ENCODE measurements around the gene LRRC3C. TPM values are rescaled to one million over a fixed set of nuclear protein-coding genes. Genes with fewer than 3 reads are reported as not detected.

LRRC3C gene
- total RNA-seq, 1 experiment from 2014 or later, result not detected

DNA sequence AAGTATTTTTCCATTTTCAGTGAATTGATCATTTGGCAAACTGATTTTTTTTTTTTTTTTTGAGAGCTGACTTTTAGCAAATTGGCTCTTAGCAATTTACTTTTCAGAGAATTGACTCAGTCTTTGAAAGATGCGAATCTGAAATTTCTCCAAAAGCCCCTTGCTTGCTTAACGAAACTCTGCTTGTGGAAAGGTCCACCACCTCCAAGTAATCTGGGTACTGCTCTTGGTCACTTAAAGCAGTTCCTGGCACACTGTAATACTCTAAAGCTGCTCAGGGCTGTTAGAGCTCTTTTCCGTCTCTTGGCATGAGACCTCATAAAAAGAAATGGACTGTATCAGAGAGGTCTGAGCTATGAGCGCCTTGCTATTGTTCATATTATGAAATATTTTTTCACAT lies 12.0 kb upstream of the LRRC3C start:
- peaks cover 24% of the 10 kb centered on the region for H3K36me3 Mint-ChIP-seq (ENCODE audit: insufficient read depth, unreplicated experiment)
- intact Hi-C loops (cut with micrococcal nuclease; ENCODE audit: unreplicated experiment), result no loop called here
- DNase-seq, result peak; percentile 62
- peaks cover 24% of the 10 kb centered on the region for H3K4me1 Mint-ChIP-seq (ENCODE audit: low read depth, unreplicated experiment)
- no peaks in the 10 kb centered on the region for H3K9me3 Mint-ChIP-seq (ENCODE audit: low read depth, unreplicated experiment)
- no peak overlapping the region for H3K4me3 Mint-ChIP-seq (ENCODE audit: low read depth, unreplicated experiment)
- CTCF ChIA-PET, result interaction anchor here (0.5 to 109.6 kb wide), 51 partner anchors 0 to 845 kb away, joined by 3 to 8195 read pairs (median 6); partner anchors contain the start of genes CSF3, ERBB2, GRB7 and GSDMA
- BruUV-seq (replicated peaks), result no TSS peak
- TF ChIP-seq, protein P1, sequence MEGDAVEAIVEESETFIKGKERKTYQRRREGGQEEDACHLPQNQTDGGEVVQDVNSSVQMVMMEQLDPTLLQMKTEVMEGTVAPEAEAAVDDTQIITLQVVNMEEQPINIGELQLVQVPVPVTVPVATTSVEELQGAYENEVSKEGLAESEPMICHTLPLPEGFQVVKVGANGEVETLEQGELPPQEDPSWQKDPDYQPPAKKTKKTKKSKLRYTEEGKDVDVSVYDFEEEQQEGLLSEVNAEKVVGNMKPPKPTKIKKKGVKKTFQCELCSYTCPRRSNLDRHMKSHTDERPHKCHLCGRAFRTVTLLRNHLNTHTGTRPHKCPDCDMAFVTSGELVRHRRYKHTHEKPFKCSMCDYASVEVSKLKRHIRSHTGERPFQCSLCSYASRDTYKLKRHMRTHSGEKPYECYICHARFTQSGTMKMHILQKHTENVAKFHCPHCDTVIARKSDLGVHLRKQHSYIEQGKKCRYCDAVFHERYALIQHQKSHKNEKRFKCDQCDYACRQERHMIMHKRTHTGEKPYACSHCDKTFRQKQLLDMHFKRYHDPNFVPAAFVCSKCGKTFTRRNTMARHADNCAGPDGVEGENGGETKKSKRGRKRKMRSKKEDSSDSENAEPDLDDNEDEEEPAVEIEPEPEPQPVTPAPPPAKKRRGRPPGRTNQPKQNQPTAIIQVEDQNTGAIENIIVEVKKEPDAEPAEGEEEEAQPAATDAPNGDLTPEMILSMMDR (IDR thresholded peaks at IDR 0.05; ENCODE audit: unreplicated experiment), result no peak
- no peaks in the 10 kb centered on the region for H3K27me3 Mint-ChIP-seq (ENCODE audit: unreplicated experiment)
- no peak overlapping the region for H3K27ac Mint-ChIP-seq (ENCODE audit: unreplicated experiment)

DNA sequence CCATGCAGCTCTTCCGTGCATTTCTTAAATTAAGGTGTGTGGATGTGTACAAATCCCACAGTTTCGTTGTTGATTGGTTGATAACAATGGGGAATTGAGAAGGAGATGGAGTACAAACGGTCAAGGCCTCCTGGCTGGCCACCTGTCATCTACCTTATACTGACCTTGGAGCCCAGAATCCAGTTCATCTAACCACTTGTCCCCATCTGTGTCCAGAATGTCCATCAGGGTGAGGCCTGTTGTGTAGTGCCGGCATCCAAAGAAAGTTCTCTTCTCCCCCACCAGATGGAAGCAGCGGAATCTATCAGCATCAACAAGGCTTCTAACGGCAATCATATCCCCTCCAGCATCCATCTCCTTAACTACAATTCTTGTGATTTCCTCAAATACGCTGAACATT lies 10.6 kb upstream of the LRRC3C start:
- no TSS peak for BruUV-seq (replicated peaks)
- no peaks in the 10 kb centered on the region for H3K27me3 Mint-ChIP-seq (ENCODE audit: unreplicated experiment)
- CTCF ChIA-PET, result interaction anchor here (0.6 to 109.6 kb wide), 38 partner anchors 1 to 606 kb away, joined by 3 to 8195 read pairs (median 10); partner anchors contain the start of genes CSF3, ERBB2, GRB7 and GSDMA
- no peaks in the 10 kb centered on the region for H3K9me3 Mint-ChIP-seq (ENCODE audit: low read depth, unreplicated experiment)
- no peak overlapping the region for H3K27ac Mint-ChIP-seq (ENCODE audit: unreplicated experiment)
- peaks cover 24% of the 10 kb centered on the region for H3K4me1 Mint-ChIP-seq (ENCODE audit: low read depth, unreplicated experiment)
- peaks cover 38% of the 10 kb centered on the region for H3K36me3 Mint-ChIP-seq (ENCODE audit: insufficient read depth, unreplicated experiment)
- peak; percentile 94 for DNase-seq
- TF ChIP-seq, protein P1 (IDR thresholded peaks at IDR 0.05; ENCODE audit: unreplicated experiment), result no peak
- no peak overlapping the region for H3K4me3 Mint-ChIP-seq (ENCODE audit: low read depth, unreplicated experiment)
- intact Hi-C loops (cut with micrococcal nuclease; ENCODE audit: unreplicated experiment), result loop anchor here (1.0 kb wide), 7 partner anchors 18 to 147 kb away; partner anchors contain the start of gene PSMD3

DNA sequence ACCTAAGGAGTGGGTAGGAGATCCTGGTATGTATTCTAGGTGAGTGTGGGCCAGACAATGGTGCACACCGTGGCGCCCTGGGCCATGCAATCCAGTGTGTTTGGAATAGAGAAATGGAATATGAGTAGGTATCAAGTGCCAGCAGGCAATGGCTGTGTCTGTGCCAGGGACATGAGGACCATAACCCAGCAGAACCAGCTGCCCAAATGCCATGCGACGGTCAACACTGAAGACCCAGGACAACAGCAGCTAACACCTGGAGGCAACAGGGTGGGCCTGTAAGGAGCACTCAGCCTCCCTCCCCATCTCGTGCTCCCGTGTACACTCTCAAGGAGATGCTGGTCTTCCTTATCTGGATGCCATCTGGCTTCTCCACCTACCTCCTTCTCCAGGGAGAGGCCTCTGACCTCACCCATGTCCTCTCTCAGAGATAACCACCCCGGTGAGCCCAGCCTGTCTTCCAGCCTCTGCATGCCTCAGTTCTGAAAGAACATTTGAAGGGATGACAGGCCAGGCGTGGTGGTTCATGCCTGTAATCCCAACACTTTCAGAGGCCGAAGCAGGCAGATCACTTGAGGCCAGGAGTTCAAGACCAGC lies 8.3 kb upstream of the LRRC3C start:
- intact Hi-C loops (cut with micrococcal nuclease; ENCODE audit: unreplicated experiment), result no loop called here
- Mint-ChIP-seq H3K9me3 (ENCODE audit: low read depth, unreplicated experiment) (no peaks in the 10 kb centered on the region), H3K4me1 (ENCODE audit: low read depth, unreplicated experiment) (peaks cover 28% of the 10 kb centered on the region), H3K27ac (ENCODE audit: unreplicated experiment) (peak overlapping the region; percentile 2), H3K4me3 (ENCODE audit: low read depth, unreplicated experiment) (no peak overlapping the region), H3K36me3 (ENCODE audit: insufficient read depth, unreplicated experiment) (peaks cover 58% of the 10 kb centered on the region), H3K27me3 (ENCODE audit: unreplicated experiment) (no peaks in the 10 kb centered on the region)
- TF ChIP-seq, protein P1 (IDR thresholded peaks at IDR 0.05; ENCODE audit: unreplicated experiment), result no peak
- DNase-seq, result no peak
- no TSS peak for BruUV-seq (replicated peaks)
- CTCF ChIA-PET, result interaction anchor here (0.5 to 109.6 kb wide), 60 partner anchors 3 to 630 kb away, joined by 3 to 8195 read pairs (median 6); partner anchors contain the start of genes CSF3, ERBB2, GRB7 and GSDMA

DNA sequence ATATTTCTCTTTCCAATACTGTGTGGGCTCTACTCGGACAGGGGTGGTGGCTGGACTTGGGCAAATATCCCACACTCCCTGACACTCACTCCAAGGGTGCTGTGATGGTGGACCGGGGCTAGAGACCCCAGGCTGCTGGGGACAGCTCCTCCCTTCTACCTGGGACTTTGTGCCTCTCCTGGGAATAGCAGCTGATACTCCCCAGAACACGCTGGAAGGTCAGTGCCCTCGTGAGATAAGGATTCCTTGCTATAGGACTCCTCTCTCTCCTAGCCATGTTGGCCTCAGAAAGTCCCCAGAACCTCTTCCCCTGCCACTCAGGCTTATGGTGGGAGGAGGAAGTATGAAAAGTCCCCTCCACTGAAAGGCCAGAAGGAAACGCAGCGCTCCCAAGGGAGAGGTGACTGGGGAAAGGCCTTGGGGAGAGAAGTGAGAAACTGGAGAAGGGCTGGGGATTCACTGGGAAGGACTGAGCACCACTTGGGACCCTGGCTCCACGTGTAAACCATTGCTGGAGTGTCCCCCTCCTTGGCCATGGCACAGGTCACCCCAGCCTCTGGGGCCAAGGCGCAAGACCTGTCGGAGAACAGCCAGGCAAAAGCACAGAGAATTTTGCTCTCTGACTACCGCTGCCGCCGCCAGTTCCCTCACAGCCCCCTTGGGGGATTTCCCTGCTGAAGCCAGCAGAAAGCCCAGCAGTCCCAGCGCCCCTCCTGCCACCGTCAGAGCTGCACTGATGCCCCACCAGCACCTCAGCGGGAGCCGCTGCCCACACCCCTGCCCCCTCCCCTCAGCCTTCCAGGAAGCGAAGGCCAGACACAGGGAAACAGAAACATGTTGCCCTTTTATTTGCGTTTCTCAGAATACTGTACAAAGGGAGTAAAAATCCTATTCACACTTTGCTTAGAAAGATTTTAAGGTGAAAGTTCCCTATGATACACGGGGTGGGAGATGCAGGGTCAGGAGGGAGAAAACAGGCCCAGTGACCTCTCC lies 7.0 kb upstream of the LRRC3C start:
- H3K36me3 Mint-ChIP-seq (ENCODE audit: insufficient read depth, unreplicated experiment), result peaks cover 71% of the 10 kb centered on the region
- TF ChIP-seq, protein P1 (IDR thresholded peaks at IDR 0.05; ENCODE audit: unreplicated experiment), result no peak
- H3K9me3 Mint-ChIP-seq (ENCODE audit: low read depth, unreplicated experiment), result no peaks in the 10 kb centered on the region
- H3K27me3 Mint-ChIP-seq (ENCODE audit: unreplicated experiment), result no peaks in the 10 kb centered on the region
- no peak overlapping the region for H3K27ac Mint-ChIP-seq (ENCODE audit: unreplicated experiment)
- H3K4me1 Mint-ChIP-seq (ENCODE audit: low read depth, unreplicated experiment), result peaks cover 41% of the 10 kb centered on the region
- peak; percentile 86 for DNase-seq
- intact Hi-C loops (cut with micrococcal nuclease; ENCODE audit: unreplicated experiment), result loop anchor here (10.0 kb wide), 1 partner anchor 364 kb away; the partner anchor contains the start of gene CDC6
- no TSS peak for BruUV-seq (replicated peaks)
- H3K4me3 Mint-ChIP-seq (ENCODE audit: low read depth, unreplicated experiment), result no peak overlapping the region
- CTCF ChIA-PET, result interaction anchor here (0.5 to 109.6 kb wide), 38 partner anchors 4 to 497 kb away, joined by 3 to 8195 read pairs (median 9); partner anchors contain the start of genes CSF3, ERBB2, GRB7 and GSDMA
